Measurements from ENCODE around the gene SORCS2.

DNA sequence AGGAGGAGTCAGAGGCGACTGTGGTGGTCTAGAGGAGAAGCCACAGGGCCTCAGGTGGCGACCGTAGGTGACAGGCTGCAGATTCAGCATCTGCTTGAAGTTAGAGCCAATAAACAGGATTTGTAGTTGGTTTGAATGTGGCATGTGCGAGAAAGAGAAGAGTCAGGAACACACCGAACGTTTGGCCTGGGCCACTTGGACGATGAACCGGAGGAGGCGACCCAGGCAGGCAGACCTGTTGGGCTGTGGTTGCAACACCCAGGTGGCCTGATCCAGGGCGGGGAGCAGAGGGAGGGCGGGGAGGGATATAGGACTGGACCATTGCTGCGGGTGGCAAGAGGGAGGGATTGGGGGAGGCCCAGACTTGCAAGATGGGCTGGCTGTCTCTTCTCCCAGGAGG is 252.4 kb downstream of the SORCS2 start:
- TF ChIP-seq, protein P1, sequence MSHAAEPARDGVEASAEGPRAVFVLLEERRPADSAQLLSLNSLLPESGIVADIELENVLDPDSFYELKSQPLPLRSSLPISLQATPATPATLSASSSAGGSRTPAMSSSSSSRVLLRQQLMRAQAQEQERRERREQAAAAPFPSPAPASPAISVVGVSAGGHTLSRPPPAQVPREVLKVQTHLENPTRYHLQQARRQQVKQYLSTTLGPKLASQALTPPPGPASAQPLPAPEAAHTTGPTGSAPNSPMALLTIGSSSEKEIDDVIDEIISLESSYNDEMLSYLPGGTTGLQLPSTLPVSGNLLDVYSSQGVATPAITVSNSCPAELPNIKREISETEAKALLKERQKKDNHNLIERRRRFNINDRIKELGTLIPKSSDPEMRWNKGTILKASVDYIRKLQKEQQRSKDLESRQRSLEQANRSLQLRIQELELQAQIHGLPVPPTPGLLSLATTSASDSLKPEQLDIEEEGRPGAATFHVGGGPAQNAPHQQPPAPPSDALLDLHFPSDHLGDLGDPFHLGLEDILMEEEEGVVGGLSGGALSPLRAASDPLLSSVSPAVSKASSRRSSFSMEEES (CRISPR knock-in tag; IDR thresholded peaks at IDR 0.05): no peak
- TF ChIP-seq, protein P2, sequence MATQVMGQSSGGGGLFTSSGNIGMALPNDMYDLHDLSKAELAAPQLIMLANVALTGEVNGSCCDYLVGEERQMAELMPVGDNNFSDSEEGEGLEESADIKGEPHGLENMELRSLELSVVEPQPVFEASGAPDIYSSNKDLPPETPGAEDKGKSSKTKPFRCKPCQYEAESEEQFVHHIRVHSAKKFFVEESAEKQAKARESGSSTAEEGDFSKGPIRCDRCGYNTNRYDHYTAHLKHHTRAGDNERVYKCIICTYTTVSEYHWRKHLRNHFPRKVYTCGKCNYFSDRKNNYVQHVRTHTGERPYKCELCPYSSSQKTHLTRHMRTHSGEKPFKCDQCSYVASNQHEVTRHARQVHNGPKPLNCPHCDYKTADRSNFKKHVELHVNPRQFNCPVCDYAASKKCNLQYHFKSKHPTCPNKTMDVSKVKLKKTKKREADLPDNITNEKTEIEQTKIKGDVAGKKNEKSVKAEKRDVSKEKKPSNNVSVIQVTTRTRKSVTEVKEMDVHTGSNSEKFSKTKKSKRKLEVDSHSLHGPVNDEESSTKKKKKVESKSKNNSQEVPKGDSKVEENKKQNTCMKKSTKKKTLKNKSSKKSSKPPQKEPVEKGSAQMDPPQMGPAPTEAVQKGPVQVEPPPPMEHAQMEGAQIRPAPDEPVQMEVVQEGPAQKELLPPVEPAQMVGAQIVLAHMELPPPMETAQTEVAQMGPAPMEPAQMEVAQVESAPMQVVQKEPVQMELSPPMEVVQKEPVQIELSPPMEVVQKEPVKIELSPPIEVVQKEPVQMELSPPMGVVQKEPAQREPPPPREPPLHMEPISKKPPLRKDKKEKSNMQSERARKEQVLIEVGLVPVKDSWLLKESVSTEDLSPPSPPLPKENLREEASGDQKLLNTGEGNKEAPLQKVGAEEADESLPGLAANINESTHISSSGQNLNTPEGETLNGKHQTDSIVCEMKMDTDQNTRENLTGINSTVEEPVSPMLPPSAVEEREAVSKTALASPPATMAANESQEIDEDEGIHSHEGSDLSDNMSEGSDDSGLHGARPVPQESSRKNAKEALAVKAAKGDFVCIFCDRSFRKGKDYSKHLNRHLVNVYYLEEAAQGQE (IDR thresholded peaks at IDR 0.05; ENCODE audit: borderline replicate concordance in 1 of 2, low read depth in 1 of 2, low read length in 2 of 2): no peak
- TF ChIP-seq NFRKB (IDR thresholded peaks at IDR 0.05): no peak
- no peak for TF ChIP-seq NR2F6 (IDR thresholded peaks at IDR 0.05)
- no peak for TF ChIP-seq NR2F6 (CRISPR knock-in tag; IDR thresholded peaks at IDR 0.05)
- TF ChIP-seq, protein P3, sequence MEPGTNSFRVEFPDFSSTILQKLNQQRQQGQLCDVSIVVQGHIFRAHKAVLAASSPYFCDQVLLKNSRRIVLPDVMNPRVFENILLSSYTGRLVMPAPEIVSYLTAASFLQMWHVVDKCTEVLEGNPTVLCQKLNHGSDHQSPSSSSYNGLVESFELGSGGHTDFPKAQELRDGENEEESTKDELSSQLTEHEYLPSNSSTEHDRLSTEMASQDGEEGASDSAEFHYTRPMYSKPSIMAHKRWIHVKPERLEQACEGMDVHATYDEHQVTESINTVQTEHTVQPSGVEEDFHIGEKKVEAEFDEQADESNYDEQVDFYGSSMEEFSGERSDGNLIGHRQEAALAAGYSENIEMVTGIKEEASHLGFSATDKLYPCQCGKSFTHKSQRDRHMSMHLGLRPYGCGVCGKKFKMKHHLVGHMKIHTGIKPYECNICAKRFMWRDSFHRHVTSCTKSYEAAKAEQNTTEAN (CRISPR knock-in tag; conservative IDR thresholded peaks at IDR 0.05): no peak
- TF ChIP-seq ZNF768 (CRISPR knock-in tag; IDR thresholded peaks at IDR 0.05): no peak
- TF ChIP-seq, protein P4, sequence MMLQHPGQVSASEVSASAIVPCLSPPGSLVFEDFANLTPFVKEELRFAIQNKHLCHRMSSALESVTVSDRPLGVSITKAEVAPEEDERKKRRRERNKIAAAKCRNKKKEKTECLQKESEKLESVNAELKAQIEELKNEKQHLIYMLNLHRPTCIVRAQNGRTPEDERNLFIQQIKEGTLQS (CRISPR knock-in tag; IDR thresholded peaks at IDR 0.05): no peak
- TF ChIP-seq, protein P5, sequence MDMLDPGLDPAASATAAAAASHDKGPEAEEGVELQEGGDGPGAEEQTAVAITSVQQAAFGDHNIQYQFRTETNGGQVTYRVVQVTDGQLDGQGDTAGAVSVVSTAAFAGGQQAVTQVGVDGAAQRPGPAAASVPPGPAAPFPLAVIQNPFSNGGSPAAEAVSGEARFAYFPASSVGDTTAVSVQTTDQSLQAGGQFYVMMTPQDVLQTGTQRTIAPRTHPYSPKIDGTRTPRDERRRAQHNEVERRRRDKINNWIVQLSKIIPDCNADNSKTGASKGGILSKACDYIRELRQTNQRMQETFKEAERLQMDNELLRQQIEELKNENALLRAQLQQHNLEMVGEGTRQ (IDR thresholded peaks at IDR 0.05; ENCODE audit: low read depth, low read length): no peak
- TF ChIP-seq, protein P5 (CRISPR knock-in tag; IDR thresholded peaks at IDR 0.05; ENCODE audit: borderline replicate concordance): no peak
- TF ChIP-seq SOX6 (IDR thresholded peaks at IDR 0.05): no peak
- TF ChIP-seq SOX6 (CRISPR knock-in tag; IDR thresholded peaks at IDR 0.05): no peak
- TF ChIP-seq TEAD2 (CRISPR knock-in tag; IDR thresholded peaks at IDR 0.05): no peak
- TF ChIP-seq ZSCAN25 (CRISPR knock-in tag; IDR thresholded peaks at IDR 0.05): no peak
